Loucy (cell line): ENCODE data around the gene RPGRIP1L.
A peak's percentile ranks its signal among the peaks of the same experiment; 100 is the strongest.

ENCODE experiments used
- H2AFZ ChIP-seq: fragments of 200-600 bp; sonication (generic); 2 replicates; pipeline ENCODE4 v1.6.0; 2016; ENCODE audit warnings: antibody characterized with exemption, mild to moderate bottlenecking, low read length, moderate library complexity
- H3F3A ChIP-seq: fragments of 200-600 bp; 2 replicates; pipeline ENCODE4 v1.6.0; 2016; ENCODE audit warnings: antibody characterized with exemption, low read depth, mild to moderate bottlenecking
- H3K27me3 ChIP-seq: fragments of 200-600 bp; sonication (generic); 2 replicates; pipeline ENCODE4 v1.6.1; 2014; ENCODE audit warnings: low read length, mild to moderate bottlenecking; ENCODE audit not compliant: insufficient read depth, poor library complexity, severe bottlenecking
- H3K36me3 ChIP-seq: fragments of 200-600 bp; sonication (generic); 2 replicates; pipeline ENCODE4 v1.6.1; 2016; ENCODE audit warnings: low read length; ENCODE audit not compliant: insufficient read depth
- H3K4me1 ChIP-seq: fragments of 200-600 bp; sonication (generic); 2 replicates; pipeline ENCODE4 v1.5.1; 2014; ENCODE audit warnings: low read length, mild to moderate bottlenecking; ENCODE audit not compliant: insufficient read depth, poor library complexity, severe bottlenecking
- H3K4me2 ChIP-seq: fragments of 200-600 bp; sonication (generic); 2 replicates; pipeline ENCODE4 v1.6.0; 2014; ENCODE audit warnings: antibody characterized with exemption, low read length, low read depth, mild to moderate bottlenecking; ENCODE audit not compliant: poor library complexity, severe bottlenecking
- H3K4me3 ChIP-seq: fragments of 200-600 bp; sonication (generic); 2 replicates; pipeline ENCODE4 v1.5.1; 2014; ENCODE audit warnings: low read length, mild to moderate bottlenecking, mixed read lengths; ENCODE audit not compliant: poor library complexity, severe bottlenecking
- H3K79me2 ChIP-seq: fragments of 200-600 bp; sonication (generic); 2 replicates; pipeline ENCODE4 v1.6.1; 2014; ENCODE audit warnings: low read length; ENCODE audit not compliant: insufficient read depth
- H3K9ac ChIP-seq: fragments of 200-600 bp; sonication (generic); 2 replicates; pipeline ENCODE4 v1.6.0; 2014; ENCODE audit warnings: mild to moderate bottlenecking, low read depth, low read length, moderate library complexity; ENCODE audit not compliant: poor library complexity, severe bottlenecking
- H3K9me2 ChIP-seq: fragments of 200-600 bp; sonication (generic); replicated peaks from 2 replicates; pipeline ENCODE4 v1.6.1; 2016; ENCODE audit warnings: low read depth, low read length, mixed read lengths
- H3K9me3 ChIP-seq: fragments of 200-600 bp; sonication (generic); 2 replicates; pipeline ENCODE4 v1.6.1; 2014; ENCODE audit warnings: mild to moderate bottlenecking, antibody characterized with exemption, low read length, low read depth; ENCODE audit not compliant: insufficient read depth
- H4K20me1 ChIP-seq: fragments of 200-600 bp; sonication (generic); 2 replicates; pipeline ENCODE4 v1.6.0; 2014; ENCODE audit warnings: antibody characterized with exemption, low read length, mild to moderate bottlenecking; ENCODE audit not compliant: insufficient read depth, poor library complexity, severe bottlenecking
- EZH2phosphoT487 ChIP-seq: fragments of 200-600 bp; IDR thresholded peaks from 2 replicates; pipeline ENCODE4 v1.6.1; 2018; ENCODE audit warnings: antibody characterized with exemption, mild to moderate bottlenecking, moderate library complexity, borderline replicate concordance
- TF ChIP-seq, protein P1 (sequence below): fragments of 200-600 bp; sonication (generic); conservative IDR thresholded peaks from 2 replicates; pipeline ENCODE4 v1.5.1; 2014; ENCODE audit warnings: mild to moderate bottlenecking, antibody characterized with exemption, low read length

RPGRIP1L gene

GRCh38 chr16:53745753-53746266, 42.2 kb upstream of the RPGRIP1L start:
- H3K27me3 ChIP-seq, result no peaks in the 10 kb centered on the region
- peaks cover 4% of the 10 kb centered on the region; the same call in 1 of the 2 replicates for H3K9me3 ChIP-seq
- no peaks in the 10 kb centered on the region for H3K36me3 ChIP-seq
- no peak overlapping the region for H2AFZ ChIP-seq
- no peaks in the 10 kb centered on the region for H3K9me2 ChIP-seq
- H3F3A ChIP-seq, result no peaks in the 10 kb centered on the region
- H3K4me2 ChIP-seq, result no peak overlapping the region
- H3K4me3 ChIP-seq, result no peak overlapping the region
- H3K9ac ChIP-seq, result no peak overlapping the region
- H3K79me2 ChIP-seq, result peaks cover 77% of the 10 kb centered on the region
- H3K4me1 ChIP-seq, result peaks cover 16% of the 10 kb centered on the region
- H4K20me1 ChIP-seq, result no peaks in the 10 kb centered on the region
- TF ChIP-seq EZH2phosphoT487, result no peak
- TF ChIP-seq, protein P1, sequence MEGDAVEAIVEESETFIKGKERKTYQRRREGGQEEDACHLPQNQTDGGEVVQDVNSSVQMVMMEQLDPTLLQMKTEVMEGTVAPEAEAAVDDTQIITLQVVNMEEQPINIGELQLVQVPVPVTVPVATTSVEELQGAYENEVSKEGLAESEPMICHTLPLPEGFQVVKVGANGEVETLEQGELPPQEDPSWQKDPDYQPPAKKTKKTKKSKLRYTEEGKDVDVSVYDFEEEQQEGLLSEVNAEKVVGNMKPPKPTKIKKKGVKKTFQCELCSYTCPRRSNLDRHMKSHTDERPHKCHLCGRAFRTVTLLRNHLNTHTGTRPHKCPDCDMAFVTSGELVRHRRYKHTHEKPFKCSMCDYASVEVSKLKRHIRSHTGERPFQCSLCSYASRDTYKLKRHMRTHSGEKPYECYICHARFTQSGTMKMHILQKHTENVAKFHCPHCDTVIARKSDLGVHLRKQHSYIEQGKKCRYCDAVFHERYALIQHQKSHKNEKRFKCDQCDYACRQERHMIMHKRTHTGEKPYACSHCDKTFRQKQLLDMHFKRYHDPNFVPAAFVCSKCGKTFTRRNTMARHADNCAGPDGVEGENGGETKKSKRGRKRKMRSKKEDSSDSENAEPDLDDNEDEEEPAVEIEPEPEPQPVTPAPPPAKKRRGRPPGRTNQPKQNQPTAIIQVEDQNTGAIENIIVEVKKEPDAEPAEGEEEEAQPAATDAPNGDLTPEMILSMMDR, result no peak

DNA sequence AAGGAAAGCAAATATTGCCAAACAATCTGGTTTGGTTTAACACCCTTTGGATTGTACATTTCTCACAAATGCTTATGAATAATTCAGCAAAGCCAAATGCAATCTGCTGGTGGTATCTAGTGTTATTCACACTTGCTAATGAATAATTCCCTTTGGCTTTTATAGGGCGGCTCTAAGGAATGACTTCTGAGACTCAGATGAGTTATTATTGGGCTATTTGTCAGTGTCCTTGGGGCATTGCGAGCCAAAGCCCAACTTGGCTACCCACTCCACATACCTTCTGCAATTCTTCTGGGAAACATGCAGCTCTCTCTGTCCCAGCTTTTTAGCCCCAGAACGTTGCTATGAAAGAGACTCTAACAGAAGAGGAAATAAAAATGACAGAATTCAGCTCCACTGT, 41.4 kb upstream of the RPGRIP1L start:
- H4K20me1 ChIP-seq, result no peaks in the 10 kb centered on the region
- H3K4me3 ChIP-seq, result no peak overlapping the region
- TF ChIP-seq, protein P1, result no peak
- TF ChIP-seq EZH2phosphoT487, result no peak
- no peaks in the 10 kb centered on the region for H3F3A ChIP-seq
- H3K9me3 ChIP-seq, result peaks cover 4% of the 10 kb centered on the region; the same call in 1 of the 2 replicates
- H3K9me2 ChIP-seq, result no peaks in the 10 kb centered on the region
- H2AFZ ChIP-seq, result no peak overlapping the region
- peaks cover 79% of the 10 kb centered on the region for H3K79me2 ChIP-seq
- no peak overlapping the region for H3K9ac ChIP-seq
- H3K27me3 ChIP-seq, result no peaks in the 10 kb centered on the region
- no peak overlapping the region for H3K4me2 ChIP-seq
- H3K36me3 ChIP-seq, result no peaks in the 10 kb centered on the region
- peaks cover 19% of the 10 kb centered on the region for H3K4me1 ChIP-seq

DNA sequence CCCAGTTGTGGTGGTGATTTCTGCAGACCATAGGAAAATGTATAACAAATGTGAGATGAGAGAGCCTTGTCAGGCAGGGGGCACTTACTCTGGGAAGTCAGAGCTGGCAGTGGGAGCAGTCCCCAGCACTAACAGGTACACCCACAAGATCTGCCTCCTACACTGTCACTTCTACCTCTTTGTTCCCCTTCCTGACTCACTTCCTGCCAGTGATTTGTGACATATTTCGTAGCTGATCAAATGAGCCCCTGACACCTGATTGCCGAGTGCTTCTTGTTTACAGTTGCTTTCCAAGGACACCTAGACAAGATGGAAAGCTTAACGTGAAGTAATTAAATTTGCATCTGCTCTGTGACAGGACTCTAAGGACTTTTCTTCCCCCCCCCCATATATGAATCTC, 40.8 kb upstream of the RPGRIP1L start:
- no peaks in the 10 kb centered on the region for H3F3A ChIP-seq
- TF ChIP-seq, protein P1, result no peak
- no peak for TF ChIP-seq EZH2phosphoT487
- no peak overlapping the region for H3K9ac ChIP-seq
- H3K4me2 ChIP-seq, result peak overlapping the region; percentile 26
- peaks cover 4% of the 10 kb centered on the region; the same call in 1 of the 2 replicates for H3K9me3 ChIP-seq
- no peaks in the 10 kb centered on the region for H3K36me3 ChIP-seq
- H3K4me3 ChIP-seq, result no peak overlapping the region
- H4K20me1 ChIP-seq, result no peaks in the 10 kb centered on the region
- peaks cover 79% of the 10 kb centered on the region for H3K79me2 ChIP-seq
- H3K9me2 ChIP-seq, result no peaks in the 10 kb centered on the region
- H3K27me3 ChIP-seq, result no peaks in the 10 kb centered on the region
- peaks cover 19% of the 10 kb centered on the region for H3K4me1 ChIP-seq
- no peak overlapping the region for H2AFZ ChIP-seq
